UCSD-AML1 (cell line): Measurements from ENCODE around the gene PRSS1.

Experiments
- DNase-seq: peaks from one replicate; lab custom pipeline; 2025; ENCODE audit not compliant: unreplicated experiment; lab: John Stamatoyannopoulos, UW

The PRSS1 gene

DNA sequence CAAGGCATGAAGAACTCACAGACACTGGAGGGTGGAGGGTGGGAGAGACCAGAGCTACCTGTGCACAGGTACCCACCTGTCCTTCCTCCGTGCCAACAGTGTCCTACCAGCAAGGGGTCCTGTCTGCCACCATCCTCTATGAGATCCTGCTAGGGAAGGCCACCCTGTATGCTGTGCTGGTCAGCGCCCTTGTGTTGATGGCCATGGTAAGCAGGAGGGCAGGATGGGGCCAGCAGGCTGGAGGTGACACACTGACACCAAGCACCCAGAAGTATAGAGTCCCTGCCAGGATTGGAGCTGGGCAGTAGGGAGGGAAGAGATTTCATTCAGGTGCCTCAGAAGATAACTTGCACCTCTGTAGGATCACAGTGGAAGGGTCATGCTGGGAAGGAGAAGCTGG, 43.3 kb downstream of the PRSS1 start:
- no peak for DNase-seq

DNA sequence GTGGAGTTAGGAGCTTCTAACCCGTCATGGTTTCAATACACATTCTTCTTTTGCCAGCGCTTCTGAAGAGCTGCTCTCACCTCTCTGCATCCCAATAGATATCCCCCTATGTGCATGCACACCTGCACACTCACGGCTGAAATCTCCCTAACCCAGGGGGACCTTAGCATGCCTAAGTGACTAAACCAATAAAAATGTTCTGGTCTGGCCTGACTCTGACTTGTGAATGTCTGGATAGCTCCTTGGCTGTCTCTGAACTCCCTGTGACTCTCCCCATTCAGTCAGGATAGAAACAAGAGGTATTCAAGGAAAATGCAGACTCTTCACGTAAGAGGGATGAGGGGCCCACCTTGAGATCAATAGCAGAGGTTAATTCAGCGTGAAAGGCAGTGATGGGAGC, 43.9 kb downstream of the PRSS1 start:
- no peak for DNase-seq

DNA sequence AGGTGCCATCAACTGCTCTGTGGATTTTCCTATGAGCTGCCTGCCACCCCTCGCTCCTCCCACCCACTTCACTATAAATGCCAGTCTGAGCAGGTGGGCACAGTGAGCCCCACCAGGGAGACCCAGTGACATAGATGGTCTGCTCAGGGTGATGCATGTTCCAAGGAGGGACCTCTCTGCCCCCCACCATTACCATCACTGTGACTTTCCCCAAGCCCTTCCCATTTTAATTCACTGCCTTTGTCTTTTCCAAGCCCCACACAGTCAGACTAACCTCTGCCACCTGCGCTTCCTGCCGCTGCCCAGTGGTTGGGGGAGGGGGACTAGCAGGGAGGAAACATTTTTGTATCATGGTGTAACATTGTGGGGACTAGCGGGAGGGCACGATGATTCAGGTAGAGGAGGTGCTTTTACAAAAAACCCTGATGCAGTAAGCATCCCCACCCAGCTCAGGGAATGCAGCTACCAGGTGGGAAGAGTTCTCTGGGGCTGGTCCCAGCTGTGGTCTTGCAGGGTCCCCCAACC, 46.1 kb downstream of the PRSS1 start:
- DNase-seq = no peak

DNA sequence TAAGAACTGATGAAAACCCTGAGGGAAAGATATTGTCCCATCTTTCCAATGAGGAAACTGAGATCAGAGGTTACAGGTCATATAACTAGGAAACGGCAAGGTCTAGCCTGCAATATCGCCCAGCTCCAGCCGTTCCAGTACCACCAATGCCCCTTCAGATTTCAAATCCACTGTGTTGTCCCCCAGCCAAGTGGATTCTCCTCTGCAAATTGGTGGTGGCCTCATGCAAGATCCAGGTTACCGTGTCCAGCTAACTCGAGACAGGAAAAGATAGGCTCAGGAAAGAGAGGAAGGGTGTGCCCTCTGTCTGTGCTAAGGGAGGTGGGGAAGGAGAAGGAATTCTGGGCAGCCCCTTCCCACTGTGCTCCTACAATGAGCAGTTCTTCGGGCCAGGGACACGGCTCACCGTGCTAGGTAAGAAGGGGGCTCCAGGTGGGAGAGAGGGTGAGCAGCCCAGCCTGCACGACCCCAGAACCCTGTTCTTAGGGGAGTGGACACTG, 46.8 kb downstream of the PRSS1 start:
- DNase-seq = no peak

DNA sequence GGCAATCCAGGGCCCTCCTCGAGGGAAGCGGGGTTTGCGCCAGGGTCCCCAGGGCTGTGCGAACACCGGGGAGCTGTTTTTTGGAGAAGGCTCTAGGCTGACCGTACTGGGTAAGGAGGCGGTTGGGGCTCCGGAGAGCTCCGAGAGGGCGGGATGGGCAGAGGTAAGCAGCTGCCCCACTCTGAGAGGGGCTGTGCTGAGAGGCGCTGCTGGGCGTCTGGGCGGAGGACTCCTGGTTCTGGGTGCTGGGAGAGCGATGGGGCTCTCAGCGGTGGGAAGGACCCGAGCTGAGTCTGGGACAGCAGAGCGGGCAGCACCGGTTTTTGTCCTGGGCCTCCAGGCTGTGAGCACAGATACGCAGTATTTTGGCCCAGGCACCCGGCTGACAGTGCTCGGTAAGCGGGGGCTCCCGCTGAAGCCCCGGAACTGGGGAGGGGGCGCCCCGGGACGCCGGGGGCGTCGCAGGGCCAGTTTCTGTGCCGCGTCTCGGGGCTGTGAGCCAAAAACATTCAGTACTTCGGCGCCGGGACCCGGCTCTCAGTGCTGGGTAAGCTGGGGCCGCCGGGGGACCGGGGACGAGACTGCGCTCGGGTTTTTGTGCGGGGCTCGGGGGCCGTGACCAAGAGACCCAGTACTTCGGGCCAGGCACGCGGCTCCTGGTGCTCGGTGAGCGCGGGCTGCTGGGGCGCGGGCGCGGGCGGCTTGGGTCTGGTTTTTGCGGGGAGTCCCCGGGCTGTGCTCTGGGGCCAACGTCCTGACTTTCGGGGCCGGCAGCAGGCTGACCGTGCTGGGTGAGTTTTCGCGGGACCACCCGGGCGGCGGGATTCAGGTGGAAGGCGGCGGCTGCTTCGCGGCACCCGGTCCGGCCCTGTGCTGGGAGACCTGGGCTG, 47.5 kb downstream of the PRSS1 start:
- no peak for DNase-seq

DNA sequence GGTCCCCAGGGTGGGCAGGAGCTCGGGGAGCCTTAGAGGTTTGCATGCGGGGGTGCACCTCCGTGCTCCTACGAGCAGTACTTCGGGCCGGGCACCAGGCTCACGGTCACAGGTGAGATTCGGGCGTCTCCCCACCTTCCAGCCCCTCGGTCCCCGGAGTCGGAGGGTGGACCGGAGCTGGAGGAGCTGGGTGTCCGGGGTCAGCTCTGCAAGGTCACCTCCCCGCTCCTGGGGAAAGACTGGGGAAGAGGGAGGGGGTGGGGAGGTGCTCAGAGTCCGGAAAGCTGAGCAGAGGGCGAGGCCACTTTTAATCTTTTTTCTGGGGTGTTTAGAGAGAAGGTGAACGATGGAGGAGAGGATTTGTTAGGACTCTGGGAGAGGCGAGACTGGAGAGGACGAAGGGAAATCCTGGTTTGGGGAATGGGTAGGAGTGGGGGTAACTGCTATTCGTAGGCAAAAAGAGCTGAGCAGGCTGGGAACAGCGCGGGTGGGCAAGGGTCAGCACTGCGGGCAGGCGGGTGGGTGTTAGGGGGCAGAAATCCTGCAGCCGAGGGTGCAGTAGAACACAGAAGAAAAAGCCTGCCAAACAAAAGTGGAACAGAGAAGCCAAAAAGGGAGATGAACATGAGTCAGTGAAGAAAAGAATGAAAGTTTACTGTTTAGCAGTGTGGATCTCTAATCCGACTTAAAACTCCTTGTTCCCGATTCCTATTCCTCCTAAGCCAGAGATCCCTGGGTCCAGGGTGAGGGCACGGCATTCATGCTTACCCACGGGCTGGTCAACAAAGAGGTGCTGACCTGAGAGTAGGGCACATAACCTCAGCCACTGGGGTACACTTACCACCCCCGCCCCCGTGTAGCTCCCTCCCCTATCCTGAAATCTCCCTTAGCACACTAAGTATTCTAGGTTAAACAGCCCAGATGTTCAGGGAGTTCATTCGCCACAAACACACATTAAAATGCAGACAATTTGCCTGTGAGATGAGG, 48.4 kb downstream of the PRSS1 start:
- no peak for DNase-seq

DNA sequence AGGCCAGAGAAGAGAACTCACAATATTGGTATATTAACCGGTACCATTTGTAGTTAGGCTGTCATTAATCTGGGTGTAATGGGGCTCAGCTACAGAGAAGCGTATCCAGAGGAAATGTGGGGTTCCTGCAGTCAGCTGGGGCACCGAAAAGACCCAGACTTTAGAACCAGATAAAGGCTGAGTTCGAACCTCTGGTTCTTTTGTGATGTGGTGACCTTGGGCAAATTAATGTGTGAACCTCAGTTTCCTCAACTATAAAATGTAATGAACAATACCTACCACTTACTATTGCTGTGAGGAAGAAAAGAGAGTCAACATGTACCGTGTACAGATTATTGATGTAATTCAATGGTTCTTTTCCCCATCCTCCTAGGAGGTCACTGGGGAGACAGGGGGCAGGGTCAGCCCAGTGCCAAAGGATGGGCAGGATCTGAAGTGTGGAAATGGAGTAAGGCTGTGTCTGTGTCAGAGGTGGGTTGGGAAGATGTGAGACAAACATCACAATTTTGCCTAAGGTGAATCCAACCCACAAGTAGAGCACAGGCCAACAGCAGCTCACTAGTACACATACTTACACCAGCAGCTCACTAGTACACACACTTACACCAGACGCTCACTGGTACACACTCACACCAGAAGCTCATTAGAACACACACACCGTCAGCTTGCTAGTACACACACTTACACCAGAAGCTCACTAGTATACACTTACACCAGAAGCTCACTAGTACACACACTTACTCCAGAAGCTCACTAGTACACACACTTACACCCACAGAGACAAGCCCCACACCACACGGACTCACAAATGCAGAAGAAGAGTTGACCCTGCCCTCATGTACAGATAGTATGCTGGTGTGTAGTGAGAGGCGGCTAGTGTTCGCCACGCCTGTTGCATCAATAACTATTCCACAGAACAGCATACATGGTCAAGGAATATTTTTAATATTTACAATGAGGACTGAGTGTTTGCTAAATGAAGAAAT, 49.5 kb downstream of the PRSS1 start:
- DNase-seq = no peak

DNA sequence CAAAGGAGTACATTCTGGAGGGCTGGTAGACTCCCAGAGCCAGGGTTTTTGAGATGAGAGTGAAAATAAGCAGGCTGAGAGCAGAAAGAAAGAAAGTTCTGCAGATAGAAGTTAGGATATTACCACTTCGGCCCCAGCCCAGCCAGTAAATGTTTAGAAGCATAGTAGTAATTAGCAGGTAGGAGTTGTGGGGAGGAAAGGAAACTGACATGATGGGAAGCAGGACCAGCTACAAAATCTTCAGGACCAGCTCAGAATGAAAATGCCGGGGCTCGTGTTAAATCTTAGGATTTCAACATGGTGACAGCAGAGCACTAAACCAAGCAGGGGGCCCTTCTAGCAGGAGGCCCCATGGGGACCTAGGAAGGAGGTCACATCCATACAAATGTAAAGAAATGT, 50.2 kb downstream of the PRSS1 start:
- DNase-seq = no peak

DNA sequence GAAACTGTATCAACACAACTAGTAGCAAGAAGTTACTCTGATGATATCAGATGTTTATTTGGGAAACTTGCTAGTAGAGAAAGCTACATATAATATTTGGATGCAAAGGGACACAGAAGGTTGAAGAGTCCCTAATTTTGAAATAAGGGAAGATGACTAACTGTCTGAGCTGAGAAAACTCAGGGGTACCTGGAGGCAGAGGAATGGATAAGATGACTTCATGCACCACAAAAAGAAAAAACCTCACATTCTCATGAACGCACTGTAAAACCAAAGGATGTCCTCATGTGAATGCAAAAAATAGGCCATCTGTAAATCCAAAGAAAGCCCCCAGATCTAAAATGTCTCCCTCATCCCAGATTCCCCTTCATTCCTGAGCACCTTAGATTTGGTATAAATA, 50.8 kb downstream of the PRSS1 start:
- no peak for DNase-seq

DNA sequence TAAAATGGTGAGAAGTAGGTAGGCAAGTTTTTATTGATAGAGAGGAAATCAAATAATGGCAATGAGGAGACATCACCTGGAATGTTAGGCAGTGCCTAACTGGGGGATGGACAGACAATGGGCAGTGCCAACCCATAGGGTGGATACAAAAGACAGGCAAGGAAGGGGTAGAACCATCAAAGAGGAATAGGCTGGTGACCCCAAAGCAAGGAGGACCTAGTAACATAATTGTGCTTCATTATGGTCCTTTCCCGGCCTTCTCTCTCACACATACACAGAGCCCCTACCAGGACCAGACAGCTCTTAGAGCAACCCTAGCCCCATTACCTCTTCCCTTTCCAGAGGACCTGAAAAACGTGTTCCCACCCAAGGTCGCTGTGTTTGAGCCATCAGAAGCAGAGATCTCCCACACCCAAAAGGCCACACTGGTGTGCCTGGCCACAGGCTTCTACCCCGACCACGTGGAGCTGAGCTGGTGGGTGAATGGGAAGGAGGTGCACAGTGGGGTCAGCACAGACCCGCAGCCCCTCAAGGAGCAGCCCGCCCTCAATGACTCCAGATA, 51.5 kb downstream of the PRSS1 start:
- DNase-seq = no peak

DNA sequence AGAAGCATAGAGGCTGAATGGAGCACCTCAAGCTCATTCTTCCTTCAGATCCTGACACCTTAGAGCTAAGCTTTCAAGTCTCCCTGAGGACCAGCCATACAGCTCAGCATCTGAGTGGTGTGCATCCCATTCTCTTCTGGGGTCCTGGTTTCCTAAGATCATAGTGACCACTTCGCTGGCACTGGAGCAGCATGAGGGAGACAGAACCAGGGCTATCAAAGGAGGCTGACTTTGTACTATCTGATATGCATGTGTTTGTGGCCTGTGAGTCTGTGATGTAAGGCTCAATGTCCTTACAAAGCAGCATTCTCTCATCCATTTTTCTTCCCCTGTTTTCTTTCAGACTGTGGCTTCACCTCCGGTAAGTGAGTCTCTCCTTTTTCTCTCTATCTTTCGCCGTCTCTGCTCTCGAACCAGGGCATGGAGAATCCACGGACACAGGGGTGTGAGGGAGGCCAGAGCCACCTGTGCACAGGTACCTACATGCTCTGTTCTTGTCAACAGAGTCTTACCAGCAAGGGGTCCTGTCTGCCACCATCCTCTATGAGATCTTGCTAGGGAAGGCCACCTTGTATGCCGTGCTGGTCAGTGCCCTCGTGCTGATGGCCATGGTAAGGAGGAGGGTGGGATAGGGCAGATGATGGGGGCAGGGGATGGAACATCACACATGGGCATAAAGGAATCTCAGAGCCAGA, 52.5 kb downstream of the PRSS1 start:
- DNase-seq = no peak

DNA sequence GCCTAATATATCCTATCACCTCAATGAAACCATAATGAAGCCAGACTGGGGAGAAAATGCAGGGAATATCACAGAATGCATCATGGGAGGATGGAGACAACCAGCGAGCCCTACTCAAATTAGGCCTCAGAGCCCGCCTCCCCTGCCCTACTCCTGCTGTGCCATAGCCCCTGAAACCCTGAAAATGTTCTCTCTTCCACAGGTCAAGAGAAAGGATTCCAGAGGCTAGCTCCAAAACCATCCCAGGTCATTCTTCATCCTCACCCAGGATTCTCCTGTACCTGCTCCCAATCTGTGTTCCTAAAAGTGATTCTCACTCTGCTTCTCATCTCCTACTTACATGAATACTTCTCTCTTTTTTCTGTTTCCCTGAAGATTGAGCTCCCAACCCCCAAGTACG, 53.0 kb downstream of the PRSS1 start:
- DNase-seq = no peak
